NCI-H446 treated with DMSO at 0.1 percent for 48 hours (cell line): ENCODE measurements around the gene CCDC12.

Experiments
- DNase-seq: peaks from one replicate; lab custom pipeline; 2025; lab: John Stamatoyannopoulos, UW

Gene CCDC12

DNA sequence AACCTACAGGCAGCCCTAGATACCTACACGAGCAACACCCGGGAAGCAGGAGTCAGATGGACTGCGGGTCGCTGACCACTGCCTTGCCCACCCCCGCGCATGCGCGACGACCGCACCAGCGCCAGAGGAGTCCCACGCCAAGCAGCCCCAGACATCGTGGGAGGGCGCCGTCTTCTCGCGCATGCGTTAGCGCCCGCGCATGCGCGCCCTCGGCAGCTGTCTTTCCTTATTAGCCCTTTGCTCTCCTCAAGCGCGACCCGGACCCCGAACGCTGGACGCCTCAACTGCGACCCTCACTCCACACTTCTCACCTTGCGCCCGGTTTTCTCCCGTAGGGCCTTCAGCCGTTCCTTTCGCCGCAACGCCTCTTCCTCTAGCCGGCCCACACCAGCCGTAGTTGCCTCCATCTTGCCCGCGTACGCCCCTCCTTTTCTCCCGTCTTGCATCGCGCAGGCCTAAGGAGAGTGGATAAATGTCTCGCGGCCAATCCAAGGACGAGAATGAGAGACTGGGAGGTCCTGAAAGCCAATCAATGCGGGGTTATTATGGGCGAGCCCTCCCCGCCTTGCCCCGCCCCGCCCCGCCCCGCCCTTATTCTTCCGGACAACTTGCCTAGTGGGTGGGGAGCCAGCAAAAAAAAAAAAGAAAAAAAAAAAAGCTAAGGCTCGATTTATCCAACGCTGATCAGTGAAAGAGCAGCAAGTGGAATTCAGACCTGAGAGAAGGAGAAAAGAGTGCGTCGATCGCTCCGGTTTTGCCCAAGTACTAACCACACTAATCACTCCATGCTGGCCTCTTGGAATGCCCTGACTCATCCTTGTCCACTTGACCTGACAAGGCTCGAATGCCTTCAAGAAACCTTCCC lies at the start of gene CCDC12:
TSS of gene CCDC12 (minus strand) at position 420 of the 865 bp plus-strand sequence. CDS start at position 407, 13 bp downstream.
- peak; percentile 92 for DNase-seq

DNA sequence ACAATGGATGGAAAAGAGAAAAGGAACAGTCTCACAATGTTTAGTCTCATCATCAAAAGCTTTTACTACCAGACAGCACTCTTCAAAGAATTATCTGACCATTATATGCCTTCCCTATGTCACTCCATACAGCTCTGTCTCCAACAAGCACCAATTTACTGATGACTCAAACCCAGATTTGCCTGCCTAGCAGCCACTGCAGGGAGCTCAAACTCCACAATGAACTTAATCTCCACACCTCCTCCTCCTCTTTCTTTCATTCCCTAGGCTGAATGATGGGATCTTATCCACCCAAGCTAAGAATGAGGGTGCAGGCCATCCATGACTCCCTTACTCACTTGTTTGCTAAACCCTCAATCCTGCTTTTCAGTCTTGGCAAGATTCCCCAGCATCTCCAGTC lies 48.4 kb upstream of the CCDC12 start:
- DNase-seq: no peak

DNA sequence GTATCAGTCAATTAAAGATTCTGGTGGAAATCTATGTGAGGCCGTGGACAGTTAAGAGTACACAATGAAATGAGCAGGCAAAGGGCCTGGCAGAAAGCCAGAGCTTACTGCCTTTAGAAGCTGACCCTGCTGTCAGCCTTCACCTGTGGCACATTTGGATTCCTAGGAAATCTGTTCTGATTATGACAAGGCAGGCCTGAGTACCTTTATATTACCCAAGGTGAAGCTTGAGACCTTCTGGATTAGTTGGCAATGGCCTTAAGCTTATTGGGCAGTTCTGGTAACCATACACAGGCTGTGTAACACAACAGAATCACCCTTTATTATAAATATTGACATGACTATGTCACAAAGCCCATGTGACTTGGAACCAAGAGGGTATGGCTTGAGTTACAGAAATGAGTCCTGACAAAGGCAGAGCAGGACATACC lies 46.1 kb upstream of the CCDC12 start:
- no peak for DNase-seq

DNA sequence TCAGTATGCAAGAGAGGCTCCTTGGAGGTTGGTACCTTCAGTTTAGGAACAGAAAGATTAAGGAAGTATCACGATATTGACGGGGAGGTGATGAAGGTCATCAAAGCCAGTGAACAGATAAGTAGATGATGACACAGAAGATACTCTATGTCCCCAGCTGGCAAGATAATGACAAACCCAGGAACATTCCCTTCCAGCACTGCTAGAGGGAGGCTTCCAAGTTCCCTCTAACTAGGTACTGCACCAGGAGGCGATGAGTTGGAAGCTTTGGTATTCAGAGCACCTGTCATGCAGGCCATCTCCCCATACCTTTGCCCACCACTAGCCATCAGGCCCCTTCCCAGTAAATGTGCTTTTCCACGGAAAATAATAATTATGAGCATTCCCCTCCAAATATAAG lies 43.8 kb upstream of the CCDC12 start:
- DNase-seq: no peak

DNA sequence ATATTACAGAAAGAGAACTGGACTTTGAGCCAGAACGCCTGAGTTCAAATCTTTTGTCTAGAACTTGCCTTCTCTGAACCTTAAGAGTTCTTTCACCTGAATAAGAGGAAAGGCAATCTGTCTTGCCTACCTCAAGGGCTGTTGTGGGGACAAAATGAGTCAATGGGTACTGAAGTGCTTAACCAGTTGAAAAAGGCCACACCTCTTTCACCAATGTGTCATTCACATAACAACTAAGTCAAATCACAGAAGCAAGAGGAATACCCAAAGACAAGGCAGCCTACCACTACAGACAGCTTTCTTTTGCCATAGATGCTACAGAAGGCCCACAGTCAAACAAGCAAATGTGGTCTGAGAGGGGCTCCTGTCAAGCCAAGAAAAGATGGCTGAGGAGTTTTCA lies 42.7 kb upstream of the CCDC12 start:
- no peak for DNase-seq

DNA sequence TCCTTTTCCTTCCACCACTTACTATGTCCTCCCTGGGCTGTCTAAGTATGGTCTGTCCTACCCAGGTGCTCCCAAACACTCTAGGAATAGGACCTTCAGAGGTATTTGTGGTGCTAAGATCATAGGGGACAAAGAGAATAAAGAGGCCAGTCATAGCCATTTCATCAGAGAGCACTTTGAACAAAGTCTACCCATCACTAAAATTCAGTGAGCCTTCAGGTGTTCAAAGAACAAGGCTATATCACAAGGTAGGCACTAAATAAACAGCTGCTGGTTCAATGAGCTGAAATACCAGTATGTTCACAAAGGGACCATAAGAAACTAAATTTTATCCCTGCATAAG lies 41.7 kb upstream of the CCDC12 start:
- DNase-seq: no peak

DNA sequence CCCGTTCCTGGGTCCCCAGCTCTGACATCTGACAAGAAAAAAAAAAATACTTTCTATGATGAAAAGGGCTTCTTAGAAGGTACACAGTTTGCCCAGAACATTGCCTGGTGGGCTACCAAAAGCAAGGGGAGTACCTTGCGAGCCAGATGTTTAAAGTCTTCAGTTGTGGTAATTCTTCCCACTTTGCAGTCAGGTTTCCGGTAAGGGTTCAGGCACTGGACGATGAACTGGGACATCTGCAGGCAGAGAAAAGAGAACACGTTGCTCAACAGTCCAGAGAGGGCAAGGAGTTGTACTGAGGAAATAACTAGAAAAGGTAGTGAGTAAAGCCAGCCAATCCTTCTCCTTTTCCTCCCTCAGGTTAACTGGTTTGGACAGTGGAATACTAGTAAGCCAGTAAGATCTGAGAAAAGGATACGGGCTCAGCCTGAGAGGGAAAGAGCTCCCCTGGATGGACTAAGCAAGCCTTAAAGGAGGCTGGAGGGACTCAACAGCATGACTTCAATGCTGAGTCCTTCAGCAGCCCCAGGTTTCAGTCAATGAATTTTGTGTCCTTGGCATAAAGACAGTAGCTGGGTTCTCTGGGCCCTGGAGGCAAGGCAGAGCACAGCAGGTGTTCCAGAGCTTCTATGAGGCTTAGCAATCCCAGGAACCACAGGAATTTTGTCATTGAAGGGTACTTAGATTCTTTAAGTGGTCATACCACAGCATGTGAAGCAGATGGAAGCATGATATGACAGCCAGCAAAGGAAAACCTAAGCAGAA lies 41.1 kb upstream of the CCDC12 start:
- no peak for DNase-seq

DNA sequence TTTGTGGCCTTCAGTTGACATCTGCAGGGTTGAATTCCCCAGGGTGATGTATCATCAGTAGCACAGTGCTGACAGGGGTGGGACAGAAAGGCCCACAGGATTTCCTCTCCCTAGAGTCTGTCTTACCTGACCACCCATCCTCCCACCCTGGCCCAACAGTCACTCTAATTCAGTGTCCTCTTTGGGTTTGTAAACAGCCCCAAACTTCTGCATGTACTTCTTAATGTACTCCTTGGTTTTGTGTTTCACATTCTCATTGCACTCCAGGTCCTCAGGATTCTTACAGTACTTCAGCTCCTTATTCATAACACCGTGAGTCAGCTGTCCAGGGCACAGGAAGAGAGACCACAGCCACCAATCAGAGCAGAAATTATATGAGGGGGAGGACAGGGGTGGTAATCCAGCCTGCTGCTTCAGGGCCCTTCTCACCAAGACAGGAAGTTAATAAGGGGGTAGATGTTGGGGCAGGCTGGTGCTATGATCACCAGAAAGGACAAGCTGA lies 40.4 kb upstream of the CCDC12 start:
- DNase-seq: no peak

DNA sequence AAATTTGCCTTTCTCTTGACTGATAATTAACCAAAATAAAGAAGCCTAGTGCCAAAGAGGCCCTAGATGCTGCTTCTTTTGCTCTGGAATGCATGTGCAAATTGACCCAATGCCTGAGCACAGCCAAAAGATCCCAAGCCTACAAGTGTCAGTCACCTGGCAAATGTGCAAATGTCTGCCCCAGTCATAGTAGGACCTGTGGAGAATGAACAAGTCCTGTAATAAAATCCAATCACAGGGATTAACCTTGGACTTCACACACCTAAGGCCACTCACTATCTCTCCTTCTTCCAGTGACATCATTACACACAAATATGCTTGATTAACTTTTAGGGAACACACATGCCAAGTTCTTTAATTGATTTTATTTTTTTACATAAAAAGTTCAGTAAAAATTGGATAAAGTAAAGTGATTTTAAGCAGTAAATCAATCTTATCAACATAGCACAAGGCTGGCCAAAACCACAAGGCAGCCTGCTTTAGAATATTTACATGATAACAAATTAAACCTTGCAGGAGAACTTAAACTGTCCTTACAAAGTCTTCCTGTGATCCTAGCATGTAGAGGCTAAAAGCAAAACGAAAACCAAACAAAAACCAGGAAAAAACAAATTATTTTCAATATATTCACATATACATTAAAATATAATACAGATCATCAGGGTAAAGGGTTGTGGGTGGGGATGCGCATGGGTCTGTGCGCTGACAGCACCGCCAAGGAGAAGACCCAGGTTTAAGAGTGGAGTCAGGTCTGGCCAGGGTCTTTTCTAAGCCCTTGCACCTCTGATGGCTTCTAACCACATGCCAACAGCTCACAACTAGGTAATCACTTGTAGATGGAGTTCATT lies 39.8 kb upstream of the CCDC12 start:
- no peak for DNase-seq

DNA sequence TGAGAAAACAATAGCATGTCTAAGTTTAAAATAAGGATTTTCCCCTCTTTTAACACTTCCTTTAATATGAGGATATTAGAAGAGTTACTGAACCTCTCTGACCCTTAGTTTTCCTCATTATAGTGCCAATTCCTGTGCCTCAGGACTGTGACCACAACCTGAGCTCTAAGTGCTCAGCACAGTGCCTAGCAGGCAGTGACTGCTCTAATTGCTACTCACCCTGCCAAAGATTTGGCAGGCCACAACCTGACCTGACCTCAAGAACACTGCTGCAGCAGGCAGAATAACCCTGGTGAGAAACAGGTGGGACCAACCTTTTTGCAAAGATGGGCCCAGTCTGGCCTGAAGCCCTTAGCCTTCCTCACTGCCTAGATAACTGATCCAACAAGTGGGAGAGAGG lies 38.6 kb upstream of the CCDC12 start:
- no peak for DNase-seq

DNA sequence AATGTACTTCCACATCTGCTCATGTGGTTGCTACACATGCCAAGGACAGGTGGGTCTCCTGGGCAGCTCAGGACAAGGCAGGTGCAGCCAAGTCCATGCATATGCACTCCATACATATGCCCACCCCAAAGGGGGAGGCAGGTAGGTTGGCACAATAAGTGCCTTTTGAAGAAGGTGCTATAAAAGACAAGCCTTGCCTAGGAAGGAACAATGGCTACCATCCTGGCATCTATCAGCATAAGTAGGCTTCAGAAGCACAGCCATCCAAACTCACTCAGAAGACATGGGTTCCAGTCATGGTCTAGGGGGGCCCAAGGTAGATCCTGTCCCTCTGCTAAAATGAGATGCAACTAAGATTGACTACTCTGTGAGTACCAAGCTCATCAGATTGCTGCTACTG lies 37.5 kb upstream of the CCDC12 start:
- DNase-seq: no peak

DNA sequence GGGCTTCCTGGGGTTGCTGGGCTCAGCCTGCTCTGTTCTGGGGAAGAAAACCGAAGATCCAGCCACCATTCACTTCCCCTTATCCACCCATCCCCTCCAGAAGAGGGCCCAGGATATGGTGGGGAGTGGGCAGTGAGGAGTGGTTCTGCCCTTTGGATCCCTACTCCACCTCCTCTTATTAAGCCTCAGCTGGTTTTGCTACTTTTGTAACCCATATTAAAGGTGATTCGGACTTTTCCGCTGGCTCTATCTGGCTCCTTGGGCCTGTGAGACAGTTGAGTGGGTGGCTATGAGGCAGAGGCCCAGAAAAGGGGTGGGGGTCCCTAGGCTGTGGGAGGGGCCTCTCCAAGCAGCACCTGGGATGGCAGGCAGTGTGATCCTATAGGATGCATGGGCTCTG lies 36.7 kb upstream of the CCDC12 start:
- no peak for DNase-seq

DNA sequence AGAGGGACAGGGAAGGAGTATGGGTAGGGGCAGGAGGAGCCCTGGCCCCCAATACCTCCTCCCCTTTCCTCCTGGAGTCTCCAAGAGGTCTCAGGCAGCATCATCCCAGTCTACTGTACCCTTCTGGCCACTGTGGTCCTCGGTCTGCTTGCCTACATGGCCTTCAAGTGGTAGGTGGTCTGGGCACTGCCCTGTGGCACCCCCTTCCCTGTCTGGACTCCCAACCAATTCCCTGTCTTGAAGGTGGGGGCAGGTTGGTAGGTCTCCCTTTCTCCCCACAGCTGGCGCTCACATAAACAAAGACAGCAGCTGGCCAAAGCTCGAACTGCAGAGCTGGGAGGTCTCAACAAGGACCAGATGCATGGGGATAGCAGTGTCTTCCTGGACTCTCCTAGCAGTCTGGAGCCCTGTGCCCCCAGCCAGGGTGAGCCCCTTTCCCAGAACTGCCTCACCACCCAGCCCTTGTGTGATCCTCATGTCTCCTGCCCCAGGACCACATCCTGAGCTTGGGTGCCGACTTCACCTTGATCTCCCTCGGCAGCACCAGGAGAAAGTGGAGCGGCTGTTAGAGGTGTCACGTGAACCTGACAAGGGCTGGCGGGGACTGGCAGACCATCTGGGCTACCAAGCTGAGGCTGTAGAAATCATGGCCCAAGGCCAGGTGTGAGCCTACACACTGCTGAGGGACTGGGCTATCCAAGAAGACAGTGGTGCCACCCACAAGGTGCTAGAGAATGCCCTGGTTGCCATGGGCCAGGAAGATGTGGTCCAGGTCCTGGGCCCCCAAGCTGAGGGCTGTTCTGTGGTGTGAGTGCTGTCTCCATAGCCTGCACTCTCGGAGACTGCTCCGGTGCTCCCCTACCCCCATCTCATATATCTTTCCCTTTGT lies 36.0 kb upstream of the CCDC12 start:
- no peak for DNase-seq

DNA sequence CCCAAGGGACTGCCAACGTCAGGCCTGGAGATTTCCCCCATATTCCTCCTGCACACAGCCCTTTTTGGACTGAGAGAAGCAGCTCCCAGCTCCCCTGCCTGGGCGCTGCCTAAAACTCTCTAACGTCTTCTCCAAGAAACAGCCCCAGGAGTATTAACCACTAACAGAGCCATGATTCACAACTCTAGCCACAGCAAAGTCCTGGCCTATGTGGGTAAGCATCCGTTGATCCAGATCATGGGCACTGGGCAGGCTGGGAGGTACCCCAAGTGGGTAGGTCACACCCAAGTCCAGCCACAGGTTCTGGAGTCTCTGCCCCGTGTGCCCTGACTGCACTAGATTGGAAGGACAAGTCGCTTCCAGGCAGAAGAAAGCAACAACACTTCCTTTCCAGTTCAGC lies 34.8 kb upstream of the CCDC12 start:
- no peak for DNase-seq

DNA sequence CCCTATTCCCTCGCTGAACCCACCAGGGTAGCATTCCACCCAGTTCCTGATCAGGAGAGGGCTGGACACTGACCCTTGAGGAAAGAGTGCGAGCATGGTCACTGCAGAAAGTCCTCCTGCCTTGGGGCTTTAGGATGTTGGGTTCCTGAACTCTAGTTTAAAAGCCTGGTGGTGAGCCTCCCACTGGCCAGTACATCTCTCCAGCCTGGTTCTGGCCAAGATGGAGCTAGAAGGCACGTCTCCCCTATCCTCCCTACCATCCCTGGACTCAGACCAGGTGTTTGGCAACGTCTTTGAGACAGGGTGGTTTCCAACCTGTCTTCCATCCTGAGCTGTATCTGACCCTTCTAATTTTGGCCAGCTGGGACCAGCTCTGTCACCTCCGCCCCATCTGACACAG lies 34.4 kb upstream of the CCDC12 start:
- no peak for DNase-seq

DNA sequence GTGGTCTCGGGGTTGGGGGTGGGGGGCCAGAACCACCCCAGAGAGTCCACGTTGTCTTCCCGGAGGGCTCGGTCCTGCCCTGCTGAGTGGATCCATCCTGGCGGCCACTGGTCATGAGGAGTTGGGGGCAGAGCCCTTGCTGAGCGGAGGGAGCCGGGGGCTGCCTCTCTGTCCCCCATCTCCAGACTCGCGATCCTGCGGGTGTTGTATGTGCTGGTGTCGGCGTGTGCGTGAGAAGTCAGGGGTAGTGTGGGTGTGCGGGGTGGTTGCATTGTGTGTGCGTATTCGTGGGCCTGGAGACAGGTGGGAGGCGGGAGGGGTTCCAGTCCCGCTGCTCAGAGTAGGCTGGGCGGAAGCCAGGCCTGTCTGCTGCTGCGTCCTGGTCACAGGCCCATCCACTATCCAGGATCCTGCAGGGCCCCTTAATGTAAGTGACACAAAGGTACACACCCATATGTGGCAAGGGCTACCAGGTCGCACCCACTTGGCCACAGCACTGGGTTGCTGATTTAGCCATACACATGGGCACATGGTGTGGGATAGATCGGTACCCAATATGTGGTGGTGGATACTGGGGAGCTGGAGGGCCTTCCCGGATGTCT lies 33.7 kb upstream of the CCDC12 start:
- no peak for DNase-seq

DNA sequence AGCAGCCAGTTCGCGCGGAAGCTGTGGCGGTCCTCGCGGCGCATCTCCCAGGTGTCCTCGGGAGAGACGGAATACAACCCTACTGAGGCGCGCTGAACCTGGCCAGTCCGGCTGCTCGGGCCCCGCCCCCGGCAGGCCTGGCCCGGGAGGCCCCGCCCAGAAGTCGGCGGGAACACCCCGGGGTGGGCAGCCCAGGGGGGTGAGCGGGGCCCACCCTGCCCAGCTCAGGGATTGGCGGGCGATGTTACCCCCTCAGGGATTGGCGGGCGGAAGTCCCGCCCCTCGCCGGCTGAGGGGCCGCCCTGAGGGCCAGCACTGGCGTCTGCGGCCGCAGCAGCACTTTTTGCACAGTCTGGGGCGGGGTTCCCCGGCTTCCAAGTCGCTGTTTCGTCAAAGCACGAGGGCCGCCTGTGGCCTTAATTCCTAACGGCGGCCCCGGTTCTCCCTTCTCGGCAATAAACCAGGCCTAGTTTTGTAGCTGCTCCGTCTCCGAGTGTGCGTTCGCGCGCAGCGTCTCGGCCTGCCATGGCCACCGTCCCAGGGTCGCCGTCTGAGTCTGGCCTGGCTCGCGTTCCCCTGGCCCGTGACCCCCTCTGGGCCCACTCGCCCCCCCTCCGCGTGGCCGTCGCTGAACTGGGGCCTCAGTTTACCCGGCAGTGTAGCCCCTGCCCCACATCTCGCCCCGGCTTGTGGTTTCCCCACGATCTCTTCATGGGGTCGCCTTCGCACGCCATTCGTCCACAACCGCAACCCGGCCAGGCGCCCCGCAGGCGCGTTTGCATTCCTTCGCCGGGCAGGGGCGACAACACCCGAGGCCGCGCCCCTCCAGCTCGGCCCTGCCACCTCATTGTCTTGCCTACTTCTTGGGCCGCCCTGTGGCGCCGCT lies 32.9 kb upstream of the CCDC12 start:
- no peak for DNase-seq

DNA sequence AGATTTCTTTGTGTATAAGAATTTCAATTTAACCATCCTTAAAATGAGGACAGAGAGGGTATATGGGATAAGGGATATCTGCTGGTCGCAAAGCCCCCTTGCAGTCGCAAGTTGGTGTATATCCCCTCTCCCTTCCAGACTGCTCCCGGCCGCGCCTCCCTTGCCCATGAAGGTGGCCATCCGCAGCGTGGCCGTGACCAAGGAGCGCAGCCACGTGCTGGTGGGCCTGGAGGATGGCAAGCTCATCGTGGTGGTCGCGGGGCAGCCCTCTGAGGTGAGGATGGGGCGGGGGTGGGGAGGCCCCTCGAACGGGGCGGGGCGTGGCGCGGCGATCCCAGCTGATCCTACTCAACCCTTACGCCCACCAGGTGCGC lies 32.3 kb upstream of the CCDC12 start:
- no peak for DNase-seq

DNA sequence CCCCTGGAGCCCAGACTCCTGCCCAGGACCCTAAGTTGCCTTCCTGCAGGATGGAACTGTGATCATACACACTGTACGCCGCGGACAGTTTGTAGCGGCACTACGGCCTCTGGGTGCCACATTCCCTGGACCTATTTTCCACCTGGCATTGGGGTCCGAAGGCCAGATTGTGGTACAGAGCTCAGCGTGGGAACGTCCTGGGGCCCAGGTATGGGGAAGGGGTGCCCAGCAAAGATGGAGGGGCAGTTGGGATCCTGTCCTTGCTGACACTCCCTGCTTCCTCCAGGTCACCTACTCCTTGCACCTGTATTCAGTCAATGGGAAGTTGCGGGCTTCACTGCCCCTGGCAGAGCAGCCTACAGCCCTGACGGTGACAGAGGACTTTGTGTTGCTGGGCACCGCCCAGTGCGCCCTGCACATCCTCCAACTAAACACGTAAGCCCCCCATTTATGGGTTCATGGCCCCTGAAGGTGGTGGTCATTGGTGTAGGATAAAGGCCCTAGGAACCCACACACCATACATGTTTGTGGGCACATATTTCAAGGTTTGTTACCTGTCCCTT lies 31.8 kb upstream of the CCDC12 start:
- DNase-seq: no peak
